ENCODE data around the gene BAIAP2. TPM values are rescaled to one million over a fixed set of nuclear protein-coding genes. Genes with fewer than 3 reads are reported as not detected.

BAIAP2 gene
- total and polyA plus RNA-seq, 10 of the 15 experiments (the other 5 are each of a cell fraction or from before 2014, with no cell fraction given): 0.15 to 1.2 (median 0.46) TPM; not detected in 2

DNA sequence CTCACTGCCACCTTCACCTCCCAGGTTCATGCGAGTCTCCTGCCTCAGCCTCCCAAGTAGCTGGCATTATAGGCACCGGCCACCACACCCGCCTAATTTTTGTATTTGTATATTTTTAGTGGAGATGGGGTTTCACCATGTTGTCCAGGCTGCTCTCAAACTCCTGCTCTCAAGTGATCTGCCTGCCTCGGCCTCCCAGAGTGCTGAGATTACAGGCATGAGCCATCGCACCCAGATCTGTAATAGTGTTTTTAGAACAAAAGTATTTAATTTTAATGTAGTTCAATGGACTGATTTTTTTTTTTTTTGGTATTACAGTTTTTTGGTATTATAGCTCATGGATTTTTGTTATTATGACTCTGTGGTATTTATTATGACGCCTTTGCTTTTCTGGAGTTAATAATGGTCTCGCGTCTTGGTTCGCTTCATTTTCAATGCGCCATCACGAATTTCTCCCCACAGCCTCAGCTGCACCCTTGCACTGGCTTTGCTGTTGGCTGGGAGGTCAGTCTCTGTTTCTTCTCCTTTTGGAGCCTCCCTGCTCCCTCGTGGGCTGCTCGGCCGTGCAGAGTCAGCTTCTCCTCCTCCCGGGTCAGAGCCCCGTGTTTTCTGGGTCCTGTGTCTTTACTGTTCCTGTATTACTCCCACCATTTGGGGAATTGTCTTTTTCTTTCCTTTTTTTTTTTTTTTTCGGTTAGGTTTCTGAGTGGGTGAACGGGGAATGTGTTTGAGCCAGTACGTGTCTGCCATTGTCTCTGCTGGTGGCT lies 27.2 kb downstream of the BAIAP2 start:
- Histone ChIP-seq H3K4me3 (no peak overlapping the region), H3K36me3 (ENCODE audit: control insufficient read depth in 2 of 2, insufficient read depth in 2 of 2, low read length in 1 of 2) (no peaks in the 10 kb centered on the region), H3K27ac (ENCODE audit: control insufficient read depth, insufficient read depth) (no peak overlapping the region), H3K9ac (ENCODE audit: control insufficient read depth, insufficient read depth, low read length) (no peak overlapping the region), H2AFZ (ENCODE audit: control insufficient read depth, low read depth, low read length) (no peak overlapping the region), H4K20me1 (ENCODE audit: control insufficient read depth, insufficient read depth) (0 out of 2 replicates have a peak, but pooled peaks cover 3% of the 10 kb centered on the region), H3K4me2 (ENCODE audit: control insufficient read depth, insufficient read depth) (no peak overlapping the region), H3K9me3 (replicated peaks; ENCODE audit: control insufficient read depth, insufficient read depth, low read length) (no peaks in the 10 kb centered on the region), H3K79me2 (ENCODE audit: control insufficient read depth, insufficient read depth, low read length) (no peaks in the 10 kb centered on the region), H3K4me1 (ENCODE audit: control insufficient read depth, insufficient read depth, low read length) (no peaks in the 10 kb centered on the region), H3K27me3 (replicated peaks in 1 of 2; ENCODE audit: control insufficient read depth in 2 of 2, insufficient read depth in 2 of 2, low read length in 1 of 2) (peaks cover 0 to 3% of the 10 kb centered on the region in 2 experiments; a peak in 2 of 4 replicates)
- WGBS (ENCODE audit: insufficient coverage, insufficient replicate concordance, low lambda C conversion rate, missing lambda C conversion rate): 63% methylated on average over 17 of the region's 19 CpGs
- RAD21 ChIA-PET (ENCODE audit: unreplicated experiment): no interaction called here
- in situ Hi-C loops (cut with MboI): no loop called here
- SMC1A ChIA-PET (ENCODE audit: uncharacterized antibody, unreplicated experiment): interaction anchor here (0.6 kb wide), 1 partner anchor 231 kb away, joined by 4 read pairs; no protein-coding TSS in a partner anchor
- TF ChIP-seq TAF1 (IDR thresholded peaks at IDR 0.05; ENCODE audit: borderline replicate concordance, low read depth, low read length) (no peak), CUX1 (IDR thresholded peaks at IDR 0.05; ENCODE audit: insufficient replicate concordance, low read depth, low read length) (no peak)
- BruUV-seq (replicated peaks): no TSS peak
- CTCF ChIA-PET: interaction anchor here (1.1 kb wide), 1 partner anchor 54 kb away, joined by 3 read pairs; no protein-coding TSS in a partner anchor
- POLR2A ChIA-PET: no interaction called here
- no peak for FAIRE-seq
- intact Hi-C loops (cut with micrococcal nuclease; ENCODE audit: unreplicated experiment): no loop called here
- no peak for ATAC-seq
- no peak for DNase-seq (ENCODE audit: low read depth, low spot score)
